Adrenal gland (tissue), 5 donors: ENCODE results near the gene ERCC4.

Experiments
- POLR2A ChIP-seq, 2 donors: fragments of 450-650 bp; IDR thresholded peaks; one replicate each; pipeline ENCODE4 v1.6.1; 2017; ENCODE audit warnings: antibody characterized with exemption in 2 of 2, mild to moderate bottlenecking in 2 of 2, moderate library complexity in 1 of 2
- TF ChIP-seq, protein P1 (sequence below), 6 experiments: fragments of 450-650 bp in 4 of 6; fragments of 200-600 bp in 2 of 6; sonication (generic) in 1 of 6; IDR thresholded peaks; 1 replicate in 5 of 6; 2 replicates in 1 of 6; pipeline versions ENCODE4 v1.5.1 to v1.8.0; 2016 to 2021; ENCODE audit warnings: antibody characterized with exemption in 6 of 6, mild to moderate bottlenecking in 2 of 6, moderate library complexity in 1 of 6
- donor health status: DM: no; HTN: no; CAD: no.

- TF ChIP-seq, protein P1, sequence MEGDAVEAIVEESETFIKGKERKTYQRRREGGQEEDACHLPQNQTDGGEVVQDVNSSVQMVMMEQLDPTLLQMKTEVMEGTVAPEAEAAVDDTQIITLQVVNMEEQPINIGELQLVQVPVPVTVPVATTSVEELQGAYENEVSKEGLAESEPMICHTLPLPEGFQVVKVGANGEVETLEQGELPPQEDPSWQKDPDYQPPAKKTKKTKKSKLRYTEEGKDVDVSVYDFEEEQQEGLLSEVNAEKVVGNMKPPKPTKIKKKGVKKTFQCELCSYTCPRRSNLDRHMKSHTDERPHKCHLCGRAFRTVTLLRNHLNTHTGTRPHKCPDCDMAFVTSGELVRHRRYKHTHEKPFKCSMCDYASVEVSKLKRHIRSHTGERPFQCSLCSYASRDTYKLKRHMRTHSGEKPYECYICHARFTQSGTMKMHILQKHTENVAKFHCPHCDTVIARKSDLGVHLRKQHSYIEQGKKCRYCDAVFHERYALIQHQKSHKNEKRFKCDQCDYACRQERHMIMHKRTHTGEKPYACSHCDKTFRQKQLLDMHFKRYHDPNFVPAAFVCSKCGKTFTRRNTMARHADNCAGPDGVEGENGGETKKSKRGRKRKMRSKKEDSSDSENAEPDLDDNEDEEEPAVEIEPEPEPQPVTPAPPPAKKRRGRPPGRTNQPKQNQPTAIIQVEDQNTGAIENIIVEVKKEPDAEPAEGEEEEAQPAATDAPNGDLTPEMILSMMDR (IDR thresholded peaks at IDR 0.05), result no peak
- no peak for TF ChIP-seq POLR2A (IDR thresholded peaks at IDR 0.05)
Measured at GRCh38 chr16:13936596-13937081, 16.7 kb downstream of the ERCC4 start.
